CD4-positive, alpha-beta T cell treated with Interferon gamma for 1 hour (primary cell): ENCODE results near the gene RAP2A.

Source experiments
- DNase-seq: peaks from one replicate; pipeline ENCODE4 v3.0.0-alpha.2; 2020

The RAP2A gene

GRCh38 chr13:97422118-97423054 lies 11.6 kb upstream of the RAP2A start:
- DNase-seq: no peak

- no peak for DNase-seq
These were observed 10.5 kb upstream of the RAP2A start for GRCh38 chr13:97423300-97424045.

- DNase-seq: no peak
These were observed 8.4 kb upstream of the RAP2A start for GRCh38 chr13:97425590-97425989.

- no peak for DNase-seq
These were observed 7.3 kb upstream of the RAP2A start for GRCh38 chr13:97426695-97427094.

GRCh38 chr13:97429681-97430081 lies 4.3 kb upstream of the RAP2A start:
- DNase-seq: no peak

- no peak for DNase-seq
These were observed 3.7 kb upstream of the RAP2A start for GRCh38 chr13:97430296-97430695.

GRCh38 chr13:97431171-97431764 lies 2.7 kb upstream of the RAP2A start:
- DNase-seq: no peak

GRCh38 chr13:97432232-97432916 lies 1.6 kb upstream of the RAP2A start:
- no peak for DNase-seq

GRCh38 chr13:97432917-97433726 lies 847 bp upstream of the RAP2A start:
- DNase-seq: peak; percentile 99

GRCh38 chr13:97434397-97435201 lies 630 bp downstream of the RAP2A start:
- peak; percentile 28 for DNase-seq

GRCh38 chr13:97435323-97435722 lies 1.4 kb downstream of the RAP2A start:
- no peak for DNase-seq

- DNase-seq: no peak
These were observed 1.8 kb downstream of the RAP2A start for GRCh38 chr13:97435794-97436193.

GRCh38 chr13:97436845-97437244 lies 2.9 kb downstream of the RAP2A start:
- no peak for DNase-seq

GRCh38 chr13:97437729-97438128 lies 3.8 kb downstream of the RAP2A start:
- no peak for DNase-seq

- DNase-seq: no peak
These were observed 5.1 kb downstream of the RAP2A start for GRCh38 chr13:97438856-97439595.

GRCh38 chr13:97440598-97441170 lies 6.7 kb downstream of the RAP2A start:
- no peak for DNase-seq

- DNase-seq: no peak
These were observed 7.4 kb downstream of the RAP2A start for GRCh38 chr13:97441368-97441767.

- no peak for DNase-seq
These were observed 11.7 kb downstream of the RAP2A start for GRCh38 chr13:97445522-97446187.

- no peak for DNase-seq
These were observed 12.5 kb downstream of the RAP2A start for GRCh38 chr13:97446448-97446847.
